Measurements from ENCODE around the gene PRR12. TPM values are rescaled to one million over a fixed set of nuclear protein-coding genes. Genes with fewer than 3 reads are reported as not detected.

Gene PRR12
- total and polyA plus RNA-seq, 2 donors (not counting 1 experiment from before 2014, with no cell fraction given) = 0.40 to 2.1 TPM

GRCh38 chr19:49585023-49585422 is 6.0 kb upstream of the PRR12 start:
- Histone ChIP-seq H3K4me1 (ENCODE audit: control insufficient read depth, extremely low read depth, insufficient read depth, low read length) (no peaks in the 10 kb centered on the region), H3K36me3 (ENCODE audit: control insufficient read depth, insufficient read depth, low read length) (no peaks in the 10 kb centered on the region), H3K4me2 (ENCODE audit: extremely low read depth, insufficient read depth, low read length) (no peak overlapping the region), H2AFZ (ENCODE audit: low read length) (no peak overlapping the region), H3K4me3 (replicated peaks in 1 of 4; ENCODE audit: control extremely low read depth in 1 of 4, insufficient read depth in 1 of 4, low read depth in 3 of 4, low read length in 4 of 4) (no peak overlapping the region), H3K27me3 (ENCODE audit: control insufficient read depth, insufficient read depth, low read length) (no peaks in the 10 kb centered on the region), H3K27ac (ENCODE audit: insufficient read depth, low read length) (no peak overlapping the region), H4K20me1 (ENCODE audit: control insufficient read depth, extremely low read depth, insufficient read depth, low read length) (no peaks in the 10 kb centered on the region), H3K9me3 (ENCODE audit: control insufficient read depth, insufficient read depth, low read depth, low read length) (no peaks in the 10 kb centered on the region), H3K9ac (ENCODE audit: insufficient read depth, low read length) (no peak overlapping the region), H3K79me2 (ENCODE audit: control insufficient read depth, insufficient read depth, low read length) (peaks cover 1% of the 10 kb centered on the region)
- no peak for DNase-seq (ENCODE audit: low read depth in 2 of 2)
- no peak for TF ChIP-seq EZH2 (IDR thresholded peaks at IDR 0.05; ENCODE audit: low read length, missing control alignments)

GRCh38 chr19:49587227-49587626 is 3.8 kb upstream of the PRR12 start:
- no peak for TF ChIP-seq EZH2 (IDR thresholded peaks at IDR 0.05; ENCODE audit: low read length, missing control alignments)
- TF ChIP-seq CTCF (conservative IDR thresholded peaks at IDR 0.05 in 1 of 2, IDR thresholded peaks at IDR 0.05 in 1 of 2; ENCODE audit: low read depth in 1 of 2, low read length in 2 of 2) = no peak
- no peak overlapping the region for H3K9ac ChIP-seq (ENCODE audit: insufficient read depth, low read length)
- H3K36me3 ChIP-seq (ENCODE audit: control insufficient read depth, insufficient read depth, low read length) = no peaks in the 10 kb centered on the region
- H3K27ac ChIP-seq (ENCODE audit: insufficient read depth, low read length) = no peak overlapping the region
- no peaks in the 10 kb centered on the region for H4K20me1 ChIP-seq (ENCODE audit: control insufficient read depth, extremely low read depth, insufficient read depth, low read length)
- H3K4me1 ChIP-seq (ENCODE audit: control insufficient read depth, extremely low read depth, insufficient read depth, low read length) = peaks cover 4% of the 10 kb centered on the region
- H3K27me3 ChIP-seq (ENCODE audit: control insufficient read depth, insufficient read depth, low read length) = no peaks in the 10 kb centered on the region
- H3K4me2 ChIP-seq (ENCODE audit: extremely low read depth, insufficient read depth, low read length) = no peak overlapping the region
- no peaks in the 10 kb centered on the region for H3K9me3 ChIP-seq (ENCODE audit: control insufficient read depth, insufficient read depth, low read depth, low read length)
- H3K4me3 ChIP-seq (replicated peaks in 1 of 4; ENCODE audit: control extremely low read depth in 1 of 4, insufficient read depth in 1 of 4, low read depth in 3 of 4, low read length in 4 of 4) = no peak overlapping the region
- no peak for DNase-seq (ENCODE audit: low read depth in 2 of 2)
- H3K79me2 ChIP-seq (ENCODE audit: control insufficient read depth, insufficient read depth, low read length) = peaks cover 7% of the 10 kb centered on the region
- H2AFZ ChIP-seq (ENCODE audit: low read length) = no peak overlapping the region

GRCh38 chr19:49588365-49589122 is 2.4 kb upstream of the PRR12 start:
- no peaks in the 10 kb centered on the region for H3K27me3 ChIP-seq (ENCODE audit: control insufficient read depth, insufficient read depth, low read length)
- no peak overlapping the region for H3K4me2 ChIP-seq (ENCODE audit: extremely low read depth, insufficient read depth, low read length)
- H3K27ac ChIP-seq (ENCODE audit: insufficient read depth, low read length) = no peak overlapping the region
- no peaks in the 10 kb centered on the region for H3K9me3 ChIP-seq (ENCODE audit: control insufficient read depth, insufficient read depth, low read depth, low read length)
- no peaks in the 10 kb centered on the region for H4K20me1 ChIP-seq (ENCODE audit: control insufficient read depth, extremely low read depth, insufficient read depth, low read length)
- TF ChIP-seq CTCF (conservative IDR thresholded peaks at IDR 0.05 in 1 of 2, IDR thresholded peaks at IDR 0.05 in 1 of 2; ENCODE audit: low read depth in 1 of 2, low read length in 2 of 2) = no peak
- TF ChIP-seq EZH2 (IDR thresholded peaks at IDR 0.05; ENCODE audit: low read length, missing control alignments) = no peak
- no peak overlapping the region for H3K4me3 ChIP-seq (replicated peaks in 1 of 4; ENCODE audit: control extremely low read depth in 1 of 4, insufficient read depth in 1 of 4, low read depth in 3 of 4, low read length in 4 of 4)
- peaks cover 16% of the 10 kb centered on the region for H3K79me2 ChIP-seq (ENCODE audit: control insufficient read depth, insufficient read depth, low read length)
- no peak for DNase-seq (ENCODE audit: low read depth in 2 of 2)
- H2AFZ ChIP-seq (ENCODE audit: low read length) = no peak overlapping the region
- H3K4me1 ChIP-seq (ENCODE audit: control insufficient read depth, extremely low read depth, insufficient read depth, low read length) = peaks cover 4% of the 10 kb centered on the region
- no peaks in the 10 kb centered on the region for H3K36me3 ChIP-seq (ENCODE audit: control insufficient read depth, insufficient read depth, low read length)
- no peak overlapping the region for H3K9ac ChIP-seq (ENCODE audit: insufficient read depth, low read length)
